Astrocyte of the spinal cord (primary cell): ENCODE results near the gene GABRG3.
"Not testable (repeated sequence)": the region's sequence is repeated elsewhere in the genome, so short reads cannot be mapped to it uniquely, and the experiment has no call there.

Source experiments
- DNase-seq: peaks from one replicate; pipeline ENCODE4 v3.0.0; 2011; ENCODE audit warnings: low read depth, low spot score
- H3K4me3 ChIP-seq: 2 replicates; pipeline ENCODE4 v1.5.1; 2011; ENCODE audit warnings: low read depth, mild to moderate bottlenecking, low read length, moderate library complexity
- CTCF ChIP-seq: IDR thresholded peaks from 2 replicates; pipeline ENCODE4 v1.5.1; 2012; ENCODE audit warnings: low read depth, mild to moderate bottlenecking, low read length, inconsistent platforms
- in situ Hi-C: cut with HindIII; loops from 2 replicates; pipeline ENCODE4 v1.10.0; 2017; ENCODE audit warnings: low sequenced_read_pairs

Gene GABRG3

GRCh38 chr15:27179789-27180188 lies 208.8 kb downstream of the GABRG3 start:
- H3K4me3 ChIP-seq = no peak overlapping the region
- no peak for DNase-seq
- in situ Hi-C loops = no loop called here
- no peak for TF ChIP-seq CTCF

- no peak for DNase-seq
- no peak overlapping the region for H3K4me3 ChIP-seq
- in situ Hi-C loops = no loop called here
- TF ChIP-seq CTCF = no peak
Observed at GRCh38 chr15:27182561-27183110, 211.7 kb downstream of the GABRG3 start.

GRCh38 chr15:27183201-27183600 lies 212.2 kb downstream of the GABRG3 start:
- in situ Hi-C loops = no loop called here
- no peak for DNase-seq
- no peak for TF ChIP-seq CTCF
- H3K4me3 ChIP-seq = no peak overlapping the region

GRCh38 chr15:27191515-27191914 lies 220.5 kb downstream of the GABRG3 start:
- in situ Hi-C loops = not testable (repeated sequence)

GRCh38 chr15:27196691-27197090 lies 225.7 kb downstream of the GABRG3 start:
- DNase-seq = no peak
- in situ Hi-C loops = no loop called here
- H3K4me3 ChIP-seq = no peak overlapping the region
- TF ChIP-seq CTCF = no peak

More at GRCh38 chr15:27191515-27191914, 220.5 kb downstream of the GABRG3 start:
- H3K4me3 ChIP-seq, DNase-seq: not testable (repeated sequence)

- no peak for TF ChIP-seq CTCF
- in situ Hi-C loops = no loop called here
- no peak for DNase-seq
- H3K4me3 ChIP-seq = no peak overlapping the region
Observed at GRCh38 chr15:27201425-27201824, 230.4 kb downstream of the GABRG3 start.

- DNase-seq = no peak
- in situ Hi-C loops = no loop called here
- TF ChIP-seq CTCF = no peak
- H3K4me3 ChIP-seq = no peak overlapping the region
Observed at GRCh38 chr15:27210176-27210575, 239.2 kb downstream of the GABRG3 start.
